C4-2B (cell line): ENCODE measurements around the gene SOCS6.

Source experiments
- H3K27ac ChIP-seq: fragments of 450-650 bp; 2 replicates; pipeline ENCODE4 v1.5.1; 2017
- CTCF ChIP-seq: fragments of 450-650 bp; conservative IDR thresholded peaks from 2 replicates; pipeline ENCODE4 v1.5.1; 2017; ENCODE audit warnings: mild to moderate bottlenecking
- ZFX ChIP-seq: fragments of 450-650 bp; IDR thresholded peaks from 2 replicates; pipeline ENCODE4 v1.6.1; 2017

Gene SOCS6

GRCh38 chr18:70295192-70296188 is 6.6 kb downstream of the SOCS6 start:
- H3K27ac ChIP-seq = no peak overlapping the region
- TF ChIP-seq ZFX = no peak
- no peak for TF ChIP-seq CTCF

DNA sequence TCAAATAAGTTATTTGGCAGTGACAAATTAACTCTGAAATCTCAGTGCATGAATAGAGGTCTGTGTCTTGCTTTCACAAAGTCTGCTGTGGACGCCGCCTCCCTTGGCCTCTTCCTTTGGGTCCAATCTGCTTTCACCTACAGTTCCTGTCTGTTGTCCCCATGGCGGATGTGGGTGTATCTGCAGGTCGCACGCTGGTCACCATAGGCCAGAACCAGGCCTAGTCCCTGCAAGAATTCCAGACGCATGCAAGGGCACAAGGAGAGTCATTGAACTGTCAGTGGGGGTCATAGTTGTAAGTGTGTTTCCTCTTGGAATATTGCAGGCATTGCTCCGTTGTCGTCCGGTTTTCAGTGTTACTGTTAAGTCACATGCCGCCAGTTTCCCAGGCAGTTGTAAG is 7.4 kb downstream of the SOCS6 start:
- TF ChIP-seq ZFX (no peak), CTCF (no peak)
- no peak overlapping the region for H3K27ac ChIP-seq

DNA sequence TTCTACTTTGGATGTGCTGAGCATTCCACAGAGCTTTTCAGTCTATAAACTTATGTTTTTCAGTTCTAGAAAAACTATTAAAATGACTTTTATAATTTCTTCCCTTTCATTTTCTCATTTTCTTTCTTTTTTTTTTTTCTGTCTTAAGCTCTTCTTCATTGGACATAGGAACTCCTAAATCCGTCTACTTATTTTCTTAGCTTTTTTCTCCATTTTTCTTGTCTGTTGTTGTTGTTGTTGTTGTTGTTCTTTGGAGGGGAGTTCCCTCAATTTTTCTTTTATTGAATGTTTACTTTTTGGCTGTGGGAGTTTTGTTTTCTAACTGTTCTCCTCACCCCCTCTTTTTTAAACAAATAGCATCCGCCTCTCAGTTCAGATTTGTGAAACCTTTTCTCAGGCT is 7.9 kb downstream of the SOCS6 start:
- no peak overlapping the region for H3K27ac ChIP-seq

GRCh38 chr18:70299393-70299792 is 10.5 kb downstream of the SOCS6 start:
- no peak overlapping the region for H3K27ac ChIP-seq
- TF ChIP-seq ZFX (no peak), CTCF (no peak)

More for the DNA sequence above, 7.9 kb downstream of the SOCS6 start:
- no peak for TF ChIP-seq ZFX
- no peak for TF ChIP-seq CTCF

DNA sequence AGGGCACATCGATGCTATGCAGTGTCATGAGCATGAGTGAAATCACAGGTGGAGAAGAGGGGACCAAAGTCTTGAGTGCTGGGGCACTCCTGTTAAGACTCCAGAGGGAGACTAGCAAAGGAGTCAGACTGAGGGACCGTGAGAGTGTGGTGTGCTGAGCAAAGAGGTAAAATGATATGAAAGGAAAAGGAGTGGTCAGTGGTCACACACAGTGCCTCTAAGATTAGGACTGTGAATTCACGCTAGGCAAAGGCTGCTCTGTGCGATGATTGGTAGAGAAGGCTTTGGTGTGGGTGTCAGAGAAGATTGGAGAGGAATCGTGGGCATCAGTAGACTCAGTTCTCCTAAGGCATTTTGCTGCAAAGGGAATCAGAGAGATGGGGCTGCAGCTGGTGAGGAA is 12.8 kb downstream of the SOCS6 start:
- no peak overlapping the region for H3K27ac ChIP-seq
- TF ChIP-seq ZFX (no peak), CTCF (no peak)

DNA sequence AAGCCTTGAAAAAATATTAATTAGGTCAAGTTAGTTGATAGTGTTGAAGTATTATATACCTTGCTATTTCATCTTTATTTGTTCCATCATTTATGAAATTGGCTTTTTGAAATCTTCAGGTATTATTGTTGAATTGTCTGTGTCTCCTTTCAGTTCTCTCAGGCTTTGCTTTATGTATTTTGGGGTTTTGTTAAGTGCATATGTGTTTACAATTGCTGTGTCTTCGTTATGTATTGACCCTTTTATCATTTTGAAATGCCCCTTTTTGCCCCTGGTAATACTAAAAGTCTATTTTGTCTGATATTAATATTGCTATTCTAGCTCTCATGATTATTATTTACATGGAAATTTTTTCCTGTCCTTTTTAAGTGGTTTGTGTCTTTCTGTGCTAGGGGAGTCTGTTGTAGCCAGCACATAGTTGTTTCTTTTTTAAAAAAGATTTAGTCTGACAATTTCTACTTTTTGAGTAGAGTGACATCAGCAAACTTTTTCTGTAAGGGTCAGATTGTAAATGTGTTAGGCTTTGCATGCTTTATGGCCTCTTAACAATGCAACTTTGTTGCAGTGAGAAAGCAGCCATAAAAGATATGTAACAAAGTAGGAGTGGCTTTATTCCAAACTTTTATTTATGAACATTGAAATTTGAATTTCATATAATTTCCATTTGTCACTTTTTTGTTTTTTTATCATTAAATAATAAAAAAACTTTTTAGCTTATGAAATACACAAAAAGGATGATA is 19.9 kb downstream of the SOCS6 start:
- no peak overlapping the region for H3K27ac ChIP-seq
- TF ChIP-seq CTCF = no peak
- no peak for TF ChIP-seq ZFX
